ENCODE data around the gene LYRM9.

The LYRM9 gene

DNA sequence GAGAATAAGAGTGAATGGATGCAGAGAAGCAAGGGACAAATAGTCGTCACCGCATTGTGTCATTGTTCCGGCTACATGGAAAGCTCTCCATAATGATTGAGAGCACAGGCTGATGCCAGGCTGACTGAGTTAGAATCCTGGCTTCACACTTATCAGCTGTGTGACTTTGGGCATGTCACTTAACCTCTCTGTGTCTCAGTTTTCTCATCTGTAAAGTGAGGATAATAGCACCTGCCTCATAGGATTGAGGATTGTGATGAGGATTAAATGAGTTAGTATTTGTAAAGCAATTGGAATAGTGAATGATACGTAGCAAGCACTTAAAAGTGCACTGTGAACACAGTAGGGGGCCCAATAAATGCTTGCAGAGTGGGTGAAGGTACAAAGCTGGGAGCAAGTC is 45.7 kb upstream of the LYRM9 start:
- Histone ChIP-seq H3K18ac (ENCODE audit: low read length) (no peak overlapping the region), H3K9ac (ENCODE audit: low read length) (no peak overlapping the region), H4K12ac (ENCODE audit: low read depth, low read length) (no peak overlapping the region), H2BK5ac (ENCODE audit: low read depth, low read length, poor library complexity) (no peak overlapping the region), H3K9me3 (ENCODE audit: insufficient read depth, low read depth, low read length) (no peaks in the 10 kb centered on the region), H4K91ac (ENCODE audit: low read depth, low read length) (no peak overlapping the region), H4K8ac (ENCODE audit: low read depth, low read length) (no peak overlapping the region), H3K36me3 (ENCODE audit: control insufficient read depth in 1 of 2, insufficient read depth in 2 of 2, low read length in 2 of 2) (no peaks in the 10 kb centered on the region), H3K23ac (ENCODE audit: low read length) (no peak overlapping the region), H3K27ac (ENCODE audit: low read depth, low read length) (no peak overlapping the region), H3K27me3 (ENCODE audit: insufficient read depth, low read length) (no peaks in the 10 kb centered on the region), H2BK120ac (ENCODE audit: insufficient read depth, low read length, poor library complexity) (no peak overlapping the region), H3K4me1 (ENCODE audit: control insufficient read depth in 1 of 2, insufficient read depth in 2 of 2, low read length in 2 of 2) (no peaks in the 10 kb centered on the region), H3K14ac (ENCODE audit: low read length) (no peak overlapping the region), H2AK5ac (ENCODE audit: low read length) (no peak overlapping the region), H3K79me1 (ENCODE audit: low read length) (no peaks in the 10 kb centered on the region), H3K4me2 (ENCODE audit: low read length) (no peak overlapping the region), H3K4ac (ENCODE audit: low read depth, low read length) (no peak overlapping the region), H2AFZ (ENCODE audit: insufficient read depth, low read length, poor library complexity) (no peak overlapping the region), H3K79me2 (ENCODE audit: control insufficient read depth, insufficient read depth, low read length, poor library complexity) (no peaks in the 10 kb centered on the region), H2BK12ac (ENCODE audit: low read length) (no peak overlapping the region), H3K4me3 (ENCODE audit: low read depth, low read length) (no peak overlapping the region)
- 100% methylated on average over 1 of the region's 4 CpGs for WGBS (ENCODE audit: extremely low coverage, insufficient coverage, insufficient read length)
- DNase-seq, result no peak

- Histone ChIP-seq H3K27me3 (ENCODE audit: insufficient read depth, low read length) (no peaks in the 10 kb centered on the region), H3K79me2 (ENCODE audit: control insufficient read depth, insufficient read depth, low read length, poor library complexity) (no peaks in the 10 kb centered on the region), H3K27ac (ENCODE audit: low read depth, low read length) (no peak overlapping the region), H3K4ac (ENCODE audit: low read depth, low read length) (no peak overlapping the region), H2BK5ac (ENCODE audit: low read depth, low read length, poor library complexity) (no peak overlapping the region), H4K91ac (ENCODE audit: low read depth, low read length) (no peak overlapping the region), H3K23ac (ENCODE audit: low read length) (no peak overlapping the region), H2AK5ac (ENCODE audit: low read length) (no peak overlapping the region), H3K18ac (ENCODE audit: low read length) (no peak overlapping the region), H3K4me2 (ENCODE audit: low read length) (no peak overlapping the region), H2AFZ (ENCODE audit: insufficient read depth, low read length, poor library complexity) (no peak overlapping the region), H4K8ac (ENCODE audit: low read depth, low read length) (no peak overlapping the region), H3K36me3 (ENCODE audit: control insufficient read depth in 1 of 2, insufficient read depth in 2 of 2, low read length in 2 of 2) (no peaks in the 10 kb centered on the region), H2BK12ac (ENCODE audit: low read length) (no peak overlapping the region), H2BK120ac (ENCODE audit: insufficient read depth, low read length, poor library complexity) (no peak overlapping the region), H4K12ac (ENCODE audit: low read depth, low read length) (no peak overlapping the region), H3K4me3 (ENCODE audit: low read depth, low read length) (no peak overlapping the region), H3K9ac (ENCODE audit: low read length) (no peak overlapping the region), H3K79me1 (ENCODE audit: low read length) (no peaks in the 10 kb centered on the region), H3K9me3 (ENCODE audit: insufficient read depth, low read depth, low read length) (no peaks in the 10 kb centered on the region), H3K4me1 (ENCODE audit: control insufficient read depth in 1 of 2, insufficient read depth in 2 of 2, low read length in 2 of 2) (no peaks in the 10 kb centered on the region), H3K14ac (ENCODE audit: low read length) (no peak overlapping the region)
- DNase-seq, result peak; percentile 7 to 60
Observed at GRCh38 chr17:27938241-27938640, 45.1 kb upstream of the LYRM9 start.

DNA sequence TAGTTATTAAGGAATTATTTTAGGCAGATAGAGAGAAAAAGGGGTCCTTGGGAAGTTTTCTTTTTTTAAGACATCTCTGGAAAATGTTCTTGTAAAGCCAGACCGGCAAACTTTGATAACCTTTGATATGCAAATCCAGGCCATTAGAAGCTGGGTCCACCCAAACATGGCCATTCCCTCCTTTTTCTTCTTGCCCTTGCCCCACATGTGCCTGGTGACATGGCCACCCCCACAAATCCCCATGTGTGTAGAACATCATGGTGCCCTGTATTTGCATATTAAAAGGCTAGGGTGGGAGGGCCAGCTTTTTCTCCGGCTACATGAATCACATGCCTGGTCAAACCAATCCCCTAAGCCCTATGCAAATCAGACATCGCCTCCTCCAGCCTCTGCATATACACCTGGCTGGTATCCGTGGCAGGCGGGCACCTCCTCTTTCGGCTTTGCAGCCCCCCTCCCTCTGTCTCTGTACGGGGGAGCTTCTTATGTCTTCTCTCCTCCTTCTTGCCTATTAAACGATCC is 43.9 kb upstream of the LYRM9 start:
- H4K8ac ChIP-seq (ENCODE audit: low read depth, low read length), result no peak overlapping the region
- no peak overlapping the region for H3K4ac ChIP-seq (ENCODE audit: low read depth, low read length)
- H2BK12ac ChIP-seq (ENCODE audit: low read length), result no peak overlapping the region
- H4K12ac ChIP-seq (ENCODE audit: low read depth, low read length), result no peak overlapping the region
- H3K27me3 ChIP-seq (ENCODE audit: insufficient read depth, low read length), result no peaks in the 10 kb centered on the region
- H3K14ac ChIP-seq (ENCODE audit: low read length), result no peak overlapping the region
- no peaks in the 10 kb centered on the region for H3K9me3 ChIP-seq (ENCODE audit: insufficient read depth, low read depth, low read length)
- no peak for DNase-seq
- H3K23ac ChIP-seq (ENCODE audit: low read length), result no peak overlapping the region
- no peak overlapping the region for H3K27ac ChIP-seq (ENCODE audit: low read depth, low read length)
- no peak overlapping the region for H3K4me2 ChIP-seq (ENCODE audit: low read length)
- H2BK5ac ChIP-seq (ENCODE audit: low read depth, low read length, poor library complexity), result no peak overlapping the region
- no CpG with 5 or more reads among the region's 8 CpGs for WGBS (ENCODE audit: extremely low coverage, insufficient coverage, insufficient read length)
- H2BK120ac ChIP-seq (ENCODE audit: insufficient read depth, low read length, poor library complexity), result no peak overlapping the region
- H3K4me3 ChIP-seq (ENCODE audit: low read depth, low read length), result no peak overlapping the region
- no peaks in the 10 kb centered on the region for H3K79me2 ChIP-seq (ENCODE audit: control insufficient read depth, insufficient read depth, low read length, poor library complexity)
- H2AFZ ChIP-seq (ENCODE audit: insufficient read depth, low read length, poor library complexity), result no peak overlapping the region
- no peak overlapping the region for H2AK5ac ChIP-seq (ENCODE audit: low read length)
- H3K9ac ChIP-seq (ENCODE audit: low read length), result no peak overlapping the region
- no peaks in the 10 kb centered on the region for H3K79me1 ChIP-seq (ENCODE audit: low read length)
- H4K91ac ChIP-seq (ENCODE audit: low read depth, low read length), result no peak overlapping the region
- no peaks in the 10 kb centered on the region for H3K36me3 ChIP-seq (ENCODE audit: control insufficient read depth in 1 of 2, insufficient read depth in 2 of 2, low read length in 2 of 2)
- H3K18ac ChIP-seq (ENCODE audit: low read length), result no peak overlapping the region
- no peaks in the 10 kb centered on the region for H3K4me1 ChIP-seq (ENCODE audit: control insufficient read depth in 1 of 2, insufficient read depth in 2 of 2, low read length in 2 of 2)

- H2BK120ac ChIP-seq (ENCODE audit: insufficient read depth, low read length, poor library complexity), result no peak overlapping the region
- no peak overlapping the region for H4K12ac ChIP-seq (ENCODE audit: low read depth, low read length)
- no peaks in the 10 kb centered on the region for H3K36me3 ChIP-seq (ENCODE audit: control insufficient read depth in 1 of 2, insufficient read depth in 2 of 2, low read length in 2 of 2)
- no peaks in the 10 kb centered on the region for H3K79me2 ChIP-seq (ENCODE audit: control insufficient read depth, insufficient read depth, low read length, poor library complexity)
- H3K4me3 ChIP-seq (ENCODE audit: low read depth, low read length), result no peak overlapping the region
- no peak overlapping the region for H2AK5ac ChIP-seq (ENCODE audit: low read length)
- no peak overlapping the region for H3K9ac ChIP-seq (ENCODE audit: low read length)
- no peak overlapping the region for H2AFZ ChIP-seq (ENCODE audit: insufficient read depth, low read length, poor library complexity)
- no peaks in the 10 kb centered on the region for H3K79me1 ChIP-seq (ENCODE audit: low read length)
- no peak overlapping the region for H3K14ac ChIP-seq (ENCODE audit: low read length)
- H3K23ac ChIP-seq (ENCODE audit: low read length), result no peak overlapping the region
- WGBS (ENCODE audit: extremely low coverage, insufficient coverage, insufficient read length), result no CpG with 5 or more reads among the region's 6 CpGs
- no peak overlapping the region for H3K18ac ChIP-seq (ENCODE audit: low read length)
- H3K4ac ChIP-seq (ENCODE audit: low read depth, low read length), result no peak overlapping the region
- H4K8ac ChIP-seq (ENCODE audit: low read depth, low read length), result no peak overlapping the region
- H3K27ac ChIP-seq (ENCODE audit: low read depth, low read length), result no peak overlapping the region
- no peaks in the 10 kb centered on the region for H3K4me1 ChIP-seq (ENCODE audit: control insufficient read depth in 1 of 2, insufficient read depth in 2 of 2, low read length in 2 of 2)
- no peaks in the 10 kb centered on the region for H3K9me3 ChIP-seq (ENCODE audit: insufficient read depth, low read depth, low read length)
- H2BK12ac ChIP-seq (ENCODE audit: low read length), result no peak overlapping the region
- peak; percentile 28 to 61 for DNase-seq
- H3K27me3 ChIP-seq (ENCODE audit: insufficient read depth, low read length), result no peaks in the 10 kb centered on the region
- no peak overlapping the region for H4K91ac ChIP-seq (ENCODE audit: low read depth, low read length)
- H2BK5ac ChIP-seq (ENCODE audit: low read depth, low read length, poor library complexity), result no peak overlapping the region
- H3K4me2 ChIP-seq (ENCODE audit: low read length), result no peak overlapping the region
Observed at GRCh38 chr17:27930000-27930399, 36.8 kb upstream of the LYRM9 start.
